ENCODE data around the gene FOXN3.

Gene FOXN3

DNA sequence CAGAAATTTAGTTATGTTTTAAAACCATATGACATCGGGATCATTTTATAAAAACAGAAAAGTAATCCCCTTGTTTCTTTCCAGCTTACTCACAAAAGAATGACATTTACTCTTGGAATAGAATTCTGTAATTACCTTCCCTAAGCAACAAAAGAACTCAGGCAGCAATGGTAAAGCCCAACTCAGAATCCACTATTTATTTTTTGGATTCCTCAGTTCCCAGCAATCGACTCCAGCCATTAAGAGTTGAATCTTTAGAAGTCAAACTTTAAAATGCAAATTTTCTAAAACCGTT is 65.9 kb downstream of the FOXN3 start:
- no peak for DNase-seq (ENCODE audit: low read depth in 1 of 2, low spot score in 1 of 2)
- no peaks in the 10 kb centered on the region for H3K27me3 ChIP-seq (ENCODE audit: insufficient read depth, poor library complexity, severe bottlenecking)
- no peak for TF ChIP-seq SPI1 (IDR thresholded peaks at IDR 0.05; ENCODE audit: borderline replicate concordance, low read depth)
- TF ChIP-seq GABPA (IDR thresholded peaks at IDR 0.05; ENCODE audit: low read depth) = no peak
- no peak for TF ChIP-seq POLR2AphosphoS5 (IDR thresholded peaks at IDR 0.05; ENCODE audit: low read depth)
- TF ChIP-seq, protein P1, sequence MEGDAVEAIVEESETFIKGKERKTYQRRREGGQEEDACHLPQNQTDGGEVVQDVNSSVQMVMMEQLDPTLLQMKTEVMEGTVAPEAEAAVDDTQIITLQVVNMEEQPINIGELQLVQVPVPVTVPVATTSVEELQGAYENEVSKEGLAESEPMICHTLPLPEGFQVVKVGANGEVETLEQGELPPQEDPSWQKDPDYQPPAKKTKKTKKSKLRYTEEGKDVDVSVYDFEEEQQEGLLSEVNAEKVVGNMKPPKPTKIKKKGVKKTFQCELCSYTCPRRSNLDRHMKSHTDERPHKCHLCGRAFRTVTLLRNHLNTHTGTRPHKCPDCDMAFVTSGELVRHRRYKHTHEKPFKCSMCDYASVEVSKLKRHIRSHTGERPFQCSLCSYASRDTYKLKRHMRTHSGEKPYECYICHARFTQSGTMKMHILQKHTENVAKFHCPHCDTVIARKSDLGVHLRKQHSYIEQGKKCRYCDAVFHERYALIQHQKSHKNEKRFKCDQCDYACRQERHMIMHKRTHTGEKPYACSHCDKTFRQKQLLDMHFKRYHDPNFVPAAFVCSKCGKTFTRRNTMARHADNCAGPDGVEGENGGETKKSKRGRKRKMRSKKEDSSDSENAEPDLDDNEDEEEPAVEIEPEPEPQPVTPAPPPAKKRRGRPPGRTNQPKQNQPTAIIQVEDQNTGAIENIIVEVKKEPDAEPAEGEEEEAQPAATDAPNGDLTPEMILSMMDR (IDR thresholded peaks at IDR 0.05; ENCODE audit: insufficient read depth, low read length) = no peak
- no peak for TF ChIP-seq REST (IDR thresholded peaks at IDR 0.05; ENCODE audit: insufficient replicate concordance, low read depth)
- H3K27ac ChIP-seq (replicated peaks) = peak overlapping the region; percentile 82
- H3K4me3 ChIP-seq (replicated peaks; ENCODE audit: insufficient read depth, low read length) = no peak overlapping the region

- Histone ChIP-seq H3K27ac (replicated peaks) (no peak overlapping the region), H3K27me3 (ENCODE audit: insufficient read depth, poor library complexity, severe bottlenecking) (no peaks in the 10 kb centered on the region), H3K4me3 (replicated peaks; ENCODE audit: insufficient read depth, low read length) (no peak overlapping the region)
- TF ChIP-seq POLR2AphosphoS5 (IDR thresholded peaks at IDR 0.05; ENCODE audit: low read depth) = no peak
- no peak for TF ChIP-seq REST (IDR thresholded peaks at IDR 0.05; ENCODE audit: insufficient replicate concordance, low read depth)
- TF ChIP-seq, protein P1 (IDR thresholded peaks at IDR 0.05; ENCODE audit: insufficient read depth, low read length) = no peak
- DNase-seq (ENCODE audit: low read depth in 1 of 2, low spot score in 1 of 2) = no peak
Observed at GRCh38 chr14:89350152-89350551, 66.9 kb downstream of the FOXN3 start.

- TF ChIP-seq REST (IDR thresholded peaks at IDR 0.05; ENCODE audit: insufficient replicate concordance, low read depth) = no peak
- Histone ChIP-seq H3K27ac (replicated peaks) (no peak overlapping the region), H3K27me3 (ENCODE audit: insufficient read depth, poor library complexity, severe bottlenecking) (no peaks in the 10 kb centered on the region), H3K4me3 (replicated peaks; ENCODE audit: insufficient read depth, low read length) (no peak overlapping the region)
- DNase-seq (ENCODE audit: low read depth in 1 of 2, low spot score in 1 of 2) = no peak
Observed at GRCh38 chr14:89349171-89350008, 67.6 kb downstream of the FOXN3 start.

Data from HL-60 (cell line).